Thymus (tissue), 11 donors: ENCODE results near the gene PRICKLE1. TPM values are rescaled to one million over a fixed set of nuclear protein-coding genes. Genes with fewer than 3 reads are reported as not detected.
"Not testable (repeated sequence)": the region's sequence is repeated elsewhere in the genome, so short reads cannot be mapped to it uniquely, and the experiment has no call there.

Experiments used
- DNase-seq, 9 donors: peaks; one replicate each; pipeline ENCODE4 v3.0.0-alpha.2; 2013; ENCODE audit warnings: low spot score in 9 of 9, low read depth in 6 of 9, missing footprints in 1 of 9
- H3K27ac ChIP-seq, 2 donors: one replicate each; pipeline ENCODE4 v1.5.1; 2013; ENCODE audit warnings: control low read depth in 1 of 2, low read depth in 1 of 2, low read length in 1 of 2, mild to moderate bottlenecking in 1 of 2, moderate library complexity in 1 of 2
- H3K27me3 ChIP-seq, 2 donors: one replicate each; pipeline ENCODE4 v1.5.1; 2013; ENCODE audit warnings: low read length in 1 of 2; ENCODE audit not compliant: control insufficient read depth in 2 of 2, insufficient read depth in 1 of 2
- H3K36me3 ChIP-seq, 2 donors: one replicate each; pipeline ENCODE4 v1.5.1; 2013; ENCODE audit warnings: low read length in 1 of 2, mild to moderate bottlenecking in 1 of 2, moderate library complexity in 1 of 2; ENCODE audit not compliant: control insufficient read depth in 2 of 2, insufficient read depth in 2 of 2
- H3K4me1 ChIP-seq, 2 donors: one replicate each; pipeline ENCODE4 v1.5.1; 2013; ENCODE audit warnings: low read length in 2 of 2; ENCODE audit not compliant: control insufficient read depth in 2 of 2, insufficient read depth in 2 of 2
- H3K4me3 ChIP-seq, 2 donors: one replicate each; pipeline ENCODE4 v1.5.1; 2013; ENCODE audit warnings: low read length in 2 of 2, control low read depth in 1 of 2, mild to moderate bottlenecking in 1 of 2
- H3K9me3 ChIP-seq, 2 donors: one replicate each; pipeline ENCODE4 v1.5.1; 2013; ENCODE audit warnings: low read length in 1 of 2, mild to moderate bottlenecking in 1 of 2; ENCODE audit not compliant: control insufficient read depth in 2 of 2, insufficient read depth in 1 of 2
- WGBS: extraction: QIAGEN DNeasy Blood & Tissue Kit; methylation state at CpG from one replicate; pipeline ENCODE4 v1.1.7; 2013; 5-methylcytosine and 5-hydroxymethylcytosine counted together
- polyA plus RNA-seq: library from polyadenylated mRNA; stranded (reverse); fragments of 200-250 nt; gene quantifications from one replicate; pipeline ENCODE4 v1.2.3, GENCODE V29; 2013
- total RNA-seq: library from RNA; stranded (reverse); fragments of 120-200 nt; gene quantifications from one replicate; pipeline ENCODE4 v1.2.4, GENCODE V29; 2013
- donor health status: healthy.

Gene PRICKLE1
- total and polyA plus RNA-seq, 2 donors = 1.3 to 1.4 TPM

DNA sequence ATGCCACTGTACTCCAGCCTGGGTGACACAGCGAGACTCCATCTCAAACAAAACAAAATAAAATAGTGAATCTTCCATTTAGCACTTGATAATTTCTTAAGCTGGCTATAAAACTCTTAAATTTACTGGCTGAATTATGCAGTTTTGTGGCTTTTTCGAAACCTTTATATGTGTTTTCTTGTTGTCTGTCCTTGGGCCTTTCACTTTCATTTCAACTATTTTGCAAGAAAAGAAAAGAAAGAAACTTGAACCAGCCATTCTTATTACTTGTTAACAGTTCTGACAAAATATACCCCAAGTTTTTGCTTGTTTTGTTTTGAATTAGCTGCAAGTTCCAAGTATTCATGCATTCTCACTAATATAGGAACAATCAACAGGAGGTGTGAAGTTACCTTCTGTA lies 42.8 kb downstream of the PRICKLE1 start:
- H3K9me3 ChIP-seq = no peaks in the 10 kb centered on the region
- no peak for DNase-seq
- no peaks in the 10 kb centered on the region for H3K36me3 ChIP-seq
- H3K4me3 ChIP-seq = no peak overlapping the region
- H3K27me3 ChIP-seq = no peaks in the 10 kb centered on the region
- 95% methylated on average over 2 of the region's 2 CpGs for WGBS
- no peak overlapping the region for H3K27ac ChIP-seq
- H3K4me1 ChIP-seq = no peaks in the 10 kb centered on the region

GRCh38 chr12:42541965-42542364 lies 47.6 kb downstream of the PRICKLE1 start:
- no peaks in the 10 kb centered on the region for H3K27me3 ChIP-seq
- WGBS = 94% methylated on average over 2 of the region's 2 CpGs
- H3K9me3 ChIP-seq = no peaks in the 10 kb centered on the region
- no peaks in the 10 kb centered on the region for H3K36me3 ChIP-seq
- no peak for DNase-seq
- H3K27ac ChIP-seq = no peak overlapping the region
- H3K4me3 ChIP-seq = no peak overlapping the region
- no peaks in the 10 kb centered on the region for H3K4me1 ChIP-seq

DNA sequence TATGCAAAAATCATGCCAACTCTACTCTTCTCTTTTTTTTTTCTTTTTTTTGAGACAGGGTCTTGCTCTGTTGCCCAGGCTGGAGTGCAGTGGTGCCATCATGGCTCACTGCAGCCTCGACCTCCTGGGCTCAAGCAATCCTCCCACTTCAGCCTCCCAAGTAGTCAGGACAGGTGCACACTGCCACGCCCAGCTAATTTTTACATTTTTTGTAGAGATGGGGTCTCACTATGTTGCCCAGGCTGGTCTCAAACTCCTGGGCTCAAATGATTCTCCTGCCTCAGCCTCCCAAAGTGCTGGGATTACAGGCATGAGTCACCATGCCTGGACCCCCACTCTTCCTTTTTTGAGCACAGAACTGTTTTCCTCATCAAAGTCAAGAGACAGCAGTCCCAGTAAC lies 48.2 kb downstream of the PRICKLE1 start:
- DNase-seq, H3K27ac ChIP-seq, H3K4me1 ChIP-seq, H3K27me3 ChIP-seq, H3K36me3 ChIP-seq, H3K9me3 ChIP-seq, H3K4me3 ChIP-seq: not testable (repeated sequence)
- WGBS = 43% methylated on average over 2 of the region's 2 CpGs

DNA sequence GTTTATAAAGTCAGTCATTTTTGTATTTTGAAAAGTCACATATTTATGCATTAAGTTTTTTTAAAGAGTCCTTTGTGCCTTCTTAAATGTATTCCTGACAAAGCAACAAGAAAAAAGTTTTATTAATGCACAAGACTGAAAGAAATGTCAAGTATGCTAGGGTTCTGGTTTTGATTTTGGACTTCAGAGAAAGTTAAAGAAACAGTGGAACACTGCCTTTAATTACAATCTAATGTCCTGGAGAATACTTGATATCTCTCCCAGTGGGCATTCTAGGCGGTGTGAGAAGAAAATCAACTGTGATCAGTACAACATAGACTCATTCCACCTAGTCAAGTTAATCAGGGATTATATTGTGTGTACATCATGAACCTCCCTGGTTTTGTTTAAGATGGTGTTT lies 49.9 kb downstream of the PRICKLE1 start:
- Histone ChIP-seq H3K4me3 (no peak overlapping the region), H3K9me3 (no peaks in the 10 kb centered on the region), H3K27me3 (no peaks in the 10 kb centered on the region), H3K36me3 (no peaks in the 10 kb centered on the region), H3K27ac (no peak overlapping the region), H3K4me1 (no peaks in the 10 kb centered on the region)
- 94% methylated on average over 1 of the region's 1 CpG for whole genome bisulfite sequencing
- DNase-seq = no peak

DNA sequence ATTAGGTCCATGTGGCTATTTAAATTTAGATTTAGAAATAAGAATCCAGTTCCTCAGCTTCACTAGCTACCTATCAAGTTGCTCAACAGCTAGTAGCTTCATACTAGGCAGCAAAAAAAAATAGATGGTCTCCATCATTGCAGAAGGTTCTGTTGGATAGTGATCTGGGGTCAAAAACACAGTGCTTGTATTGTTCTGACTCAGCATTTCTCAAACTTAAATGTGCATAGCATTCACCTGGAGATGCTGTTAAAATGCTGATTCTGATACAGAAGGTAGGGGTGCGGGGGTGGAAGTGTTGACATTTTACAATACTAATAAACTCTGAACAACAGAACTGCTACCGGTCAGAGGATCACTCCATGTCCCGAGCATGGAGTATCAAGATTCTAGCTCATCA lies 51.3 kb downstream of the PRICKLE1 start:
- Histone ChIP-seq H3K36me3 (no peaks in the 10 kb centered on the region), H3K4me3 (no peak overlapping the region), H3K9me3 (no peaks in the 10 kb centered on the region), H3K27ac (no peak overlapping the region), H3K27me3 (no peaks in the 10 kb centered on the region), H3K4me1 (no peaks in the 10 kb centered on the region)
- 63% methylated on average over 3 of the region's 3 CpGs for WGBS
- DNase-seq = no peak

GRCh38 chr12:42534184-42534838 lies 55.2 kb downstream of the PRICKLE1 start:
- H3K27ac ChIP-seq = no peak overlapping the region
- H3K36me3 ChIP-seq = no peaks in the 10 kb centered on the region
- H3K4me1 ChIP-seq = no peaks in the 10 kb centered on the region
- H3K9me3 ChIP-seq = no peaks in the 10 kb centered on the region
- DNase-seq = no peak
- no peak overlapping the region for H3K4me3 ChIP-seq
- WGBS = 96% methylated on average over 4 of the region's 4 CpGs
- H3K27me3 ChIP-seq = no peaks in the 10 kb centered on the region

GRCh38 chr12:42530284-42530683 lies 59.3 kb downstream of the PRICKLE1 start:
- Histone ChIP-seq H3K4me1 (no peaks in the 10 kb centered on the region), H3K4me3 (no peak overlapping the region), H3K27me3 (no peaks in the 10 kb centered on the region), H3K27ac (no peak overlapping the region), H3K36me3 (no peaks in the 10 kb centered on the region), H3K9me3 (no peaks in the 10 kb centered on the region)
- DNase-seq = no peak
- WGBS = 93% methylated on average over 2 of the region's 2 CpGs

DNA sequence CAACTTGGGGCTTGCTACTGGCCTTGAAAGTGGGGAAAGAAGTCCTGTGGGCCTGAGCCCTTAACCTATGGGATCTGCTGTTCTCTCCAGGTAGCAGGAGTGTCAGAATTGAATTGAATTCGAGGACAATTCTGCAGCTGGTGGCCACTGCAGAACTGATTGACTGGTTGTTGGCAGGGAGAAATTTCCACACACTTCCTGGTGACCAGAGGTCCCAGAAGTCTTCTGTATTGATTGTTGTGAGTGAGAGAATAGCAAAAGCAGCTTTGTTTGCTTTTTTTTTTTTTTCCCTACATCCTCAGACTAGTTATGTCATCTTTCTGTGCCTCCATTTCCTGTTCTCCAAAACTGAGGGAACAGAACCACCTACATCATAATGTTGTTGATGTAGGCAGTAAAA lies 64.1 kb downstream of the PRICKLE1 start:
- 83% methylated on average over 1 of the region's 1 CpG for WGBS
- no peak for DNase-seq
- Histone ChIP-seq H3K27me3 (no peaks in the 10 kb centered on the region), H3K9me3 (no peaks in the 10 kb centered on the region), H3K27ac (no peak overlapping the region), H3K36me3 (no peaks in the 10 kb centered on the region), H3K4me1 (no peaks in the 10 kb centered on the region), H3K4me3 (no peak overlapping the region)

GRCh38 chr12:42524716-42525115 lies 64.8 kb downstream of the PRICKLE1 start:
- 94% methylated on average over 5 of the region's 5 CpGs for WGBS
- Histone ChIP-seq H3K9me3 (no peaks in the 10 kb centered on the region), H3K27me3 (no peaks in the 10 kb centered on the region), H3K27ac (no peak overlapping the region), H3K4me3 (no peak overlapping the region), H3K36me3 (no peaks in the 10 kb centered on the region), H3K4me1 (no peaks in the 10 kb centered on the region)
- DNase-seq = no peak

GRCh38 chr12:42516573-42516972 lies 73.0 kb downstream of the PRICKLE1 start:
- Histone ChIP-seq H3K36me3 (no peaks in the 10 kb centered on the region), H3K4me1 (no peaks in the 10 kb centered on the region), H3K9me3 (no peaks in the 10 kb centered on the region), H3K4me3 (no peak overlapping the region), H3K27me3 (no peaks in the 10 kb centered on the region), H3K27ac (no peak overlapping the region)
- 92% methylated on average over 2 of the region's 2 CpGs for WGBS
- DNase-seq = no peak
